KMS-11 (cell line): ENCODE measurements around the gene RNF121.

Source experiments
- H2AFZ ChIP-seq: fragments of 200-600 bp; sonication (generic); 2 replicates; pipeline ENCODE4 v1.6.1; 2016; ENCODE audit warnings: antibody characterized with exemption, mixed run types, low read depth
- H3K27ac ChIP-seq: fragments of 200-600 bp; sonication (generic); 2 replicates; pipeline ENCODE4 v1.6.1; 2016; ENCODE audit warnings: mild to moderate bottlenecking, mixed run types
- H3K27me3 ChIP-seq: fragments of 200-600 bp; sonication (generic); 2 replicates; pipeline ENCODE4 v1.6.1; 2017; ENCODE audit warnings: mild to moderate bottlenecking, low read depth, mixed run types, moderate library complexity; ENCODE audit not compliant: insufficient read depth
- H3K36me3 ChIP-seq: fragments of 200-600 bp; sonication (generic); 2 replicates; pipeline ENCODE4 v1.6.1; 2017; ENCODE audit warnings: mild to moderate bottlenecking, mixed run types; ENCODE audit not compliant: insufficient read depth
- H3K4me1 ChIP-seq: fragments of 200-600 bp; sonication (generic); 2 replicates; pipeline ENCODE4 v1.6.1; 2016; ENCODE audit warnings: mild to moderate bottlenecking, low read depth, mixed run types; ENCODE audit not compliant: poor library complexity, severe bottlenecking
- H3K4me2 ChIP-seq: fragments of 200-600 bp; sonication (generic); 2 replicates; pipeline ENCODE4 v1.7.0; 2016; ENCODE audit warnings: mild to moderate bottlenecking, mixed run types
- H3K4me3 ChIP-seq: fragments of 200-600 bp; sonication (generic); IDR thresholded peaks from 2 replicates; pipeline ENCODE4 v1.6.1; 2017; ENCODE audit warnings: low read depth, low read length, mixed read lengths; ENCODE audit not compliant: insufficient read depth
- H3K79me2 ChIP-seq: fragments of 200-600 bp; sonication (generic); 2 replicates; pipeline ENCODE4 v1.6.1; 2016; ENCODE audit warnings: low read depth, mixed run types; ENCODE audit not compliant: insufficient read depth
- H3K9ac ChIP-seq: fragments of 200-600 bp; sonication (generic); 2 replicates; pipeline ENCODE4 v1.6.1; 2016; ENCODE audit warnings: mild to moderate bottlenecking, mixed run types
- H4K20me1 ChIP-seq: fragments of 200-600 bp; sonication (generic); 2 replicates; pipeline ENCODE4 v1.6.1; 2016; ENCODE audit warnings: mild to moderate bottlenecking, mixed run types; ENCODE audit not compliant: insufficient read depth
- CTCF ChIP-seq: fragments of 200-600 bp; sonication (generic); conservative IDR thresholded peaks from 2 replicates; pipeline ENCODE4 v1.6.1; 2017; ENCODE audit warnings: low read depth, mild to moderate bottlenecking, antibody characterized with exemption, low read length, moderate library complexity, mixed read lengths

Gene RNF121

GRCh38 chr11:71996946-71997345, 68.1 kb downstream of the RNF121 start:
- Histone ChIP-seq H3K79me2 (no peaks in the 10 kb centered on the region), H3K27ac (no peak overlapping the region), H4K20me1 (no peaks in the 10 kb centered on the region), H2AFZ (no peak overlapping the region), H3K36me3 (no peaks in the 10 kb centered on the region), H3K4me1 (no peaks in the 10 kb centered on the region), H3K4me2 (no peak overlapping the region), H3K9ac (no peak overlapping the region), H3K27me3 (no peaks in the 10 kb centered on the region), H3K4me3 (no peak overlapping the region)
- no peak for TF ChIP-seq CTCF

DNA sequence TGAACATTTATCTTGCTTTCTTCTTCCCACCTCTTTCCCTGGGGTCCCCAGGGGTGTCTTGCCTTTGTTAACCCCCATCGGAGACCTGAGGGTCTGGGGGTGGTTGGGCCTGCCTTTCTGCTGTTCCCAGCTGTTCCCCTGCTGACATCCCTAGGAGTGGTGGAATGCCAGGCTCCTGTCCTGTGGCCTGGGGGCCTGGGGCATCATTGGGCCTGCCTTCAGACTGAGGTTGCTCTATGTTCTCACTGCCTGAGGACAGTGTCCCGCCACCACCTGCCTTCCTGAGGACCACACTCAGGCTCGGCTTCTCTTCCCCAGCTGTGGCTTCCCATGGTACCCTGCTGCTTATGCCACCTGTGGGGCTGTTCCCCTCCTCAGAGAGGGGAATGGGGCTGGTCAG, 68.7 kb downstream of the RNF121 start:
- no peak for TF ChIP-seq CTCF
- Histone ChIP-seq H3K4me2 (no peak overlapping the region), H2AFZ (no peak overlapping the region), H3K27me3 (no peaks in the 10 kb centered on the region), H3K79me2 (no peaks in the 10 kb centered on the region), H3K4me3 (no peak overlapping the region), H3K9ac (no peak overlapping the region), H3K27ac (no peak overlapping the region), H4K20me1 (no peaks in the 10 kb centered on the region), H3K4me1 (no peaks in the 10 kb centered on the region), H3K36me3 (no peaks in the 10 kb centered on the region)

DNA sequence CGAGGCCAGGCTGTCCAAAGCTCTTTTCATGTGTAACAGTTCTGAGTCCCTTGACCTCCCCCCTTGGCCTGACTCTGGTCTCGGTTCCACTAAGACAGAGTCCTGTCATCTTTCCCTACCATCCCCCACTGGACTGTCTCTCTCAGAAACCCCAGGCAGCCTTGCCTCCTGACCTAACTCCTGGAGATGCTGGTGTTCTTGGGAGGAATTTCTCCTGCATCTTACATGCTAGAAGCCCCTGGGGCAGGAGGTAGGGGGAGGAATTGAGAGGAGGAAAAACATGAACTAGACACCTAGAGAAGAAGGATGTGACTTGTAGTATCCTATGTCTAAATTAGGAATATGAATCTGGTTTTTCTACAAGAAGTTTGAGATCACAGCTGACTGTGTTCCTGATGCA, 69.2 kb downstream of the RNF121 start:
- Histone ChIP-seq H3K79me2 (no peaks in the 10 kb centered on the region), H3K9ac (no peak overlapping the region), H3K4me2 (no peak overlapping the region), H3K36me3 (no peaks in the 10 kb centered on the region), H3K27me3 (no peaks in the 10 kb centered on the region), H3K4me1 (no peaks in the 10 kb centered on the region), H4K20me1 (no peaks in the 10 kb centered on the region), H3K27ac (no peak overlapping the region), H2AFZ (no peak overlapping the region), H3K4me3 (no peak overlapping the region)
- TF ChIP-seq CTCF, result no peak

DNA sequence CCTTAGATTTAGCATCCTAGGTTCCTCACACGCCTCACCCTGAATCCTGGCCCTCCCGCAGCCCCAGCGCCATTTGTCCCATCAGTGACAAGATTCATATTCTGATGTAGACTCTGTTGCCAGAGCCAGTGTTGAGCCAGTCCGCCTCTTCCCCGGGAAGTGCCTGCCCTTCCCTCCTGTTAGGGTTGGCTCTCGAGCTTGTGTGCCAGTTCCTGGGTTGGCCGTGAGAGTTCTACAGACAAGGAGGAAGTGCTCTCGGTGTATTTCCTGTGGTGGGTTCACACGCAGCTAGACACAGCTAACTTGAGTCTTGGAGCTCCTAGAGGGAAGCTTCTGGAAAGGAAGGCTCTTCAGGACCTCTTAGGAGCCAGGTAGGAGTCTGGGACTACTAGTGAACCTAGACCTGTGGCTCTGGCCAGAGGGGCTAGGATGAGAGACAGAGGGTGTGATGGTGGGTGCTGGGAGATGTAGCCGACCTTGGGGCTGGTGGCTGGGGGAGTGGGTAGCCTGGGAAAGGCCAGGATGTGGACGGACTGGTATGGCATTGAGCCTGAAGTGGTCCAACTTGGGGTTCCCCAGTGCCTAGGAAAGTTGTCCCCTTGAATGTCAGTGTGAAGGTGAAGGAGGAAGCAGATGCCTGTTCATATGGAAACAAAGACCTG, 69.9 kb downstream of the RNF121 start, which contains the start of gene IL18BP:
IL18BP (plus strand) TSS at position 261 of the 662 bp plus-strand sequence. CDS start 1,076 bp downstream, outside the sequence.
- no peak within 1 kb of the TSS for H3K9ac ChIP-seq
- H3K27ac ChIP-seq, result no peak within 1 kb of the TSS
- no peak within 1 kb of the TSS for H3K4me2 ChIP-seq
- no peaks in the 10 kb centered on the region for H4K20me1 ChIP-seq
- no peaks in the 10 kb centered on the region for H3K4me1 ChIP-seq
- H3K27me3 ChIP-seq, result no peaks in the 10 kb centered on the region
- no peaks in the 10 kb centered on the region for H3K36me3 ChIP-seq
- no peaks in the 10 kb centered on the region for H3K79me2 ChIP-seq
- no peak within 1 kb of the TSS for H3K4me3 ChIP-seq
- no peak within 1 kb of the TSS for H2AFZ ChIP-seq
- no peak for TF ChIP-seq CTCF
